HepG2 (cell line): Measurements from ENCODE around the gene MORN1. TPM values are rescaled to one million over a fixed set of nuclear protein-coding genes. Genes with fewer than 3 reads are reported as not detected.

Source experiments
- ATAC-seq: fragments of 200-7000 bp; cut with Tn5 transposase; 3 replicates; pipeline ENCODE4 v1.9.1; 2020; ENCODE audit warnings: mild to moderate bottlenecking, moderate library complexity
- BruUV-seq: library from RNA; stranded (reverse); fragments of 400-500 nt; replicated peaks from 2 replicates; lab custom pipeline; 2021; lab: Mats Ljungman, UMichigan
- CTCF ChIA-PET: fragments of 300-600 bp; formaldehyde crosslinking; extraction: SDS; loops from one replicate; lab custom pipeline; 2021; ENCODE audit warnings: low total read pairs, inconsistent platforms, low intra/inter-chr PET ratio; lab: Yijun Ruan, JAX
- POLR2A ChIA-PET: fragments of 350-600 bp; sonication (Branson Sonifier 250); formaldehyde crosslinking; loops from one replicate; lab custom pipeline; 2020; ENCODE audit warnings: antibody characterized with exemption, inconsistent platforms; lab: Yijun Ruan, JAX
- DNase-seq: peaks from one replicate; pipeline ENCODE4 v3.0.0-alpha.2; 2015; ENCODE audit warnings: low spot score
- FAIRE-seq: peaks from 3 replicates; lab custom pipeline; 2011; peaks lifted over from hg19 to GRCh38; lab: Jason Lieb, UNC
- H2AFZ ChIP-seq: one replicate; pipeline ENCODE4 v1.6.1; 2011; ENCODE audit warnings: low read length, inconsistent platforms
- H3K27ac ChIP-seq: fragments of 300-600 bp; 3 replicates; pipeline ENCODE4 v1.8.0; 2011; ENCODE audit warnings: mixed run types, mild to moderate bottlenecking, mixed read lengths, low read length, inconsistent platforms; ENCODE audit not compliant: insufficient read depth; ENCODE audit errors: extremely low read length
- H3K27me3 ChIP-seq, 2 experiments: fragments of 200-600 bp in 1 of 2; 2 replicates in 1 of 2; 3 replicates in 1 of 2; pipeline versions ENCODE4 v1.6.0 to v1.8.0; 2011; ENCODE audit warnings: low read length in 2 of 2, mild to moderate bottlenecking in 2 of 2, moderate library complexity in 2 of 2, inconsistent platforms in 1 of 2; ENCODE audit not compliant: insufficient read depth in 2 of 2, control insufficient read depth in 1 of 2
- H3K36me3 ChIP-seq, 2 experiments: fragments of 200-600 bp in 1 of 2; replicated peaks in 1 of 2; 2 replicates in 1 of 2; 3 replicates in 1 of 2; pipeline versions ENCODE4 v1.5.1 to v1.8.0; 2011; ENCODE audit warnings: low read length in 2 of 2, inconsistent platforms in 1 of 2; ENCODE audit not compliant: insufficient read depth in 2 of 2, control insufficient read depth in 1 of 2
- H3K4me1 ChIP-seq: 2 replicates; pipeline ENCODE4 v1.5.1; 2012; ENCODE audit warnings: low read length, inconsistent platforms; ENCODE audit not compliant: insufficient read depth
- H3K4me2 ChIP-seq: 2 replicates; pipeline ENCODE4 v1.6.0; 2011; ENCODE audit warnings: low read depth, low read length, inconsistent platforms
- H3K4me3 ChIP-seq, 3 experiments: fragments of 200-600 bp in 1 of 3; sonication (generic), shearing (Covaris generic) in 1 of 3; replicated peaks in 1 of 3; 2 replicates each; pipeline ENCODE4 v1.5.1; 2011 to 2016; ENCODE audit warnings: low read length in 3 of 3, inconsistent platforms in 2 of 3, low read depth in 2 of 3, mild to moderate bottlenecking in 2 of 3, control low read depth in 1 of 3, mixed read lengths in 1 of 3; ENCODE audit not compliant: insufficient read depth in 1 of 3
- H3K79me2 ChIP-seq: one replicate; pipeline ENCODE4 v1.6.1; 2011; ENCODE audit warnings: low read length, inconsistent platforms; ENCODE audit not compliant: insufficient read depth
- H3K9ac ChIP-seq: 2 replicates; pipeline ENCODE4 v1.6.0; 2011; ENCODE audit warnings: mild to moderate bottlenecking, low read depth, low read length, inconsistent platforms; ENCODE audit not compliant: insufficient read depth
- H3K9me3 ChIP-seq: 2 replicates; pipeline ENCODE4 v1.5.1; 2012; ENCODE audit warnings: mild to moderate bottlenecking, low read length
- H4K20me1 ChIP-seq: 2 replicates; pipeline ENCODE4 v1.6.0; 2011; ENCODE audit warnings: inconsistent platforms, mild to moderate bottlenecking, low read length, moderate library complexity; ENCODE audit not compliant: insufficient read depth
- CHCHD3 ChIP-seq: sonication (generic); formaldehyde crosslinking; IDR thresholded peaks from 2 replicates; pipeline ENCODE4 v1.8.0; 2022; ENCODE audit warnings: mild to moderate bottlenecking, missing genetic modification reagents, moderate library complexity
- HOMEZ ChIP-seq: IDR thresholded peaks from 2 replicates; pipeline ENCODE4 v1.6.1; 2016; ENCODE audit warnings: low read depth
- LCORL ChIP-seq, 2 experiments: fragments of 450-650 bp in 1 of 2; sonication (generic) in 1 of 2; formaldehyde crosslinking in 1 of 2; IDR thresholded peaks; 2 replicates each; pipeline versions ENCODE4 v1.5.0 to v1.6.1; 2017 to 2020; ENCODE audit warnings: antibody characterized with exemption in 1 of 2, missing genetic modification reagents in 1 of 2
- RFXAP ChIP-seq: sonication (generic); formaldehyde crosslinking; IDR thresholded peaks from 2 replicates; pipeline ENCODE4 v1.4.0; 2020; ENCODE audit warnings: missing genetic modification reagents, borderline replicate concordance
- TAF15 ChIP-seq: fragments of 200-400 bp; formaldehyde crosslinking; IDR thresholded peaks from one replicate; pipeline ENCODE4 v1.6.1; 2018; ENCODE audit warnings: mild to moderate bottlenecking, low read depth, low read length; ENCODE audit not compliant: poor library complexity, severe bottlenecking
- TCF12 ChIP-seq, 2 experiments: fragments of 450-650 bp in 1 of 2; sonication (generic) in 1 of 2; formaldehyde crosslinking in 1 of 2; IDR thresholded peaks; 2 replicates each; pipeline versions ENCODE4 v1.6.1 to v1.8.0; 2017 to 2022; ENCODE audit warnings: antibody characterized with exemption in 1 of 2, mild to moderate bottlenecking in 1 of 2, missing genetic modification reagents in 1 of 2, moderate library complexity in 1 of 2
- TEAD3 ChIP-seq: optimal IDR thresholded peaks from 2 replicates; pipeline ENCODE3; 2016; ENCODE audit warnings: borderline replicate concordance
- ZC3H4 ChIP-seq: sonication (generic); formaldehyde crosslinking; IDR thresholded peaks from 2 replicates; pipeline ENCODE4 v1.4.0; 2020; ENCODE audit warnings: missing genetic modification reagents, borderline replicate concordance
- ZNF530 ChIP-seq: sonication (generic); formaldehyde crosslinking; IDR thresholded peaks from 2 replicates; pipeline ENCODE4 v1.5.0; 2020; ENCODE audit warnings: low read depth, mild to moderate bottlenecking, missing genetic modification reagents
- ZNF570 ChIP-seq: sonication (generic); formaldehyde crosslinking; IDR thresholded peaks from 2 replicates; pipeline ENCODE4 v1.4.0; 2020; ENCODE audit warnings: mild to moderate bottlenecking, missing genetic modification reagents, borderline replicate concordance
- ZNF672 ChIP-seq: sonication (generic); formaldehyde crosslinking; IDR thresholded peaks from 2 replicates; pipeline ENCODE4 v1.8.1; 2022; ENCODE audit warnings: missing genetic modification reagents
- WGBS: methylation state at CpG from one replicate; pipeline ENCODE4 v1.1.6; 2017; ENCODE audit warnings: low lambda C conversion rate; 5-methylcytosine and 5-hydroxymethylcytosine counted together
- in situ Hi-C: cut with HindIII; loops from 2 replicates; pipeline ENCODE4 v1.10.0; 2017; ENCODE audit warnings: low pct_unique_long_range_greater_than_20kb; ENCODE audit not compliant: extremely low pct_ligation_motif_present
- intact Hi-C: fragments of 100-400 bp; cut with micrococcal nuclease; formaldehyde crosslinking; loops from one replicate; pipeline ENCODE4 v1.10.0; 2022; ENCODE audit not compliant: unreplicated experiment
- polyA plus RNA-seq, 8 experiments: library from polyadenylated mRNA; depleted of rRNA in 3 of 8; stranded (reverse) in 7 of 8; unstranded in 1 of 8; fragments of >200 nt; fragmentation: Illumina TruSeq in 4 of 8; extraction: Trizol in 4 of 8; gene quantifications; 2 replicates each; pipeline versions ENCODE4 v1.2.1 to v1.2.3, GENCODE V29; 2011 to 2016; ENCODE audit warnings: low read depth in 4 of 8, missing spikeins in 1 of 8, mixed read lengths in 1 of 8; ENCODE audit not compliant: insufficient read depth in 1 of 8
- total RNA-seq, 5 experiments: library from RNA; depleted of rRNA; stranded (reverse); fragments of >200 nt; fragmentation: Illumina TruSeq; extraction: Trizol; gene quantifications; 2 replicates each; pipeline ENCODE4 v1.2.3, GENCODE V29; 2016; ENCODE audit warnings: low read depth in 1 of 5
- TF ChIP-seq, protein P1 (sequence below): IDR thresholded peaks from 2 replicates; pipeline ENCODE4 v1.6.1; 2016; ENCODE audit warnings: low read depth, missing genetic modification reagents, missing compliant biosample characterization
- TF ChIP-seq, protein P2 (sequence below): IDR thresholded peaks from 2 replicates; pipeline ENCODE4 v1.6.1; 2012; ENCODE audit warnings: low read length, improper control_type of control experiment

MORN1 gene
- total and polyA plus RNA-seq, 2 of the 13 experiments (the other 11 are each of a cell fraction or from before 2014, with no cell fraction given), result 3.1 to 6.5 TPM

DNA sequence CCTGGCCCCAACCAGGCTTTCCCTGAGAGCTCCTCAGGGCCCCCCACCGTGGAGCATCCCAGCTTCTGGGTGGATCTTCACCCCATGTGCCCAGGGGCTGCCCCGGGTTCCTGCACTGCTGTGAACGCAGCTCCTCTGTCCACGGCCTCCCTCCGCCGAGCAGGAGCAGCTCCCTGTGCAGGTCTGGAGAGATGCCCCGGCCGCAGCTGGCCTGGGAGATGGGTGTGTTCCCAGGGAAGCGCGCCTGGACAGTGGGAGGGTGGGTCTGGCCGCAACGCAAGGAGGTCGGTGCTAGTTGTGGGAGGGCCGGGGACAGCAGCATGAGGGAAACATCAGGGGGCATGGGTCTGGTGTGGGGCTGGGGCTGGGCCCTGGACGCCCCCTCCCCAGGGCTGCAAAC lies 71.3 kb downstream of the MORN1 start (continued):
- TF ChIP-seq, protein P1, sequence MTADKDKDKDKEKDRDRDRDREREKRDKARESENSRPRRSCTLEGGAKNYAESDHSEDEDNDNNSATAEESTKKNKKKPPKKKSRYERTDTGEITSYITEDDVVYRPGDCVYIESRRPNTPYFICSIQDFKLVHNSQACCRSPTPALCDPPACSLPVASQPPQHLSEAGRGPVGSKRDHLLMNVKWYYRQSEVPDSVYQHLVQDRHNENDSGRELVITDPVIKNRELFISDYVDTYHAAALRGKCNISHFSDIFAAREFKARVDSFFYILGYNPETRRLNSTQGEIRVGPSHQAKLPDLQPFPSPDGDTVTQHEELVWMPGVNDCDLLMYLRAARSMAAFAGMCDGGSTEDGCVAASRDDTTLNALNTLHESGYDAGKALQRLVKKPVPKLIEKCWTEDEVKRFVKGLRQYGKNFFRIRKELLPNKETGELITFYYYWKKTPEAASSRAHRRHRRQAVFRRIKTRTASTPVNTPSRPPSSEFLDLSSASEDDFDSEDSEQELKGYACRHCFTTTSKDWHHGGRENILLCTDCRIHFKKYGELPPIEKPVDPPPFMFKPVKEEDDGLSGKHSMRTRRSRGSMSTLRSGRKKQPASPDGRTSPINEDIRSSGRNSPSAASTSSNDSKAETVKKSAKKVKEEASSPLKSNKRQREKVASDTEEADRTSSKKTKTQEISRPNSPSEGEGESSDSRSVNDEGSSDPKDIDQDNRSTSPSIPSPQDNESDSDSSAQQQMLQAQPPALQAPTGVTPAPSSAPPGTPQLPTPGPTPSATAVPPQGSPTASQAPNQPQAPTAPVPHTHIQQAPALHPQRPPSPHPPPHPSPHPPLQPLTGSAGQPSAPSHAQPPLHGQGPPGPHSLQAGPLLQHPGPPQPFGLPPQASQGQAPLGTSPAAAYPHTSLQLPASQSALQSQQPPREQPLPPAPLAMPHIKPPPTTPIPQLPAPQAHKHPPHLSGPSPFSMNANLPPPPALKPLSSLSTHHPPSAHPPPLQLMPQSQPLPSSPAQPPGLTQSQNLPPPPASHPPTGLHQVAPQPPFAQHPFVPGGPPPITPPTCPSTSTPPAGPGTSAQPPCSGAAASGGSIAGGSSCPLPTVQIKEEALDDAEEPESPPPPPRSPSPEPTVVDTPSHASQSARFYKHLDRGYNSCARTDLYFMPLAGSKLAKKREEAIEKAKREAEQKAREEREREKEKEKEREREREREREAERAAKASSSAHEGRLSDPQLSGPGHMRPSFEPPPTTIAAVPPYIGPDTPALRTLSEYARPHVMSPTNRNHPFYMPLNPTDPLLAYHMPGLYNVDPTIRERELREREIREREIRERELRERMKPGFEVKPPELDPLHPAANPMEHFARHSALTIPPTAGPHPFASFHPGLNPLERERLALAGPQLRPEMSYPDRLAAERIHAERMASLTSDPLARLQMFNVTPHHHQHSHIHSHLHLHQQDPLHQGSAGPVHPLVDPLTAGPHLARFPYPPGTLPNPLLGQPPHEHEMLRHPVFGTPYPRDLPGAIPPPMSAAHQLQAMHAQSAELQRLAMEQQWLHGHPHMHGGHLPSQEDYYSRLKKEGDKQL, result no peak

GRCh38 chr1:2319291-2319690 lies 72.1 kb downstream of the MORN1 start:
- H3K27me3 ChIP-seq, result peaks cover 19 to 64% of the 10 kb centered on the region in 2 experiments
- POLR2A ChIA-PET, result no interaction called here
- in situ Hi-C loops (no loop called here), intact Hi-C loops (no loop called here)
- CTCF ChIA-PET, result no interaction called here
- H4K20me1 ChIP-seq, result no peaks in the 10 kb centered on the region
- H3K4me3 ChIP-seq, result no peak overlapping the region
- no peak overlapping the region for H3K27ac ChIP-seq
- no peak overlapping the region for H2AFZ ChIP-seq
- no peak for DNase-seq
- peaks cover 48% of the 10 kb centered on the region for H3K4me1 ChIP-seq
- FAIRE-seq, result no peak
- H3K4me2 ChIP-seq, result no peak overlapping the region
- H3K9ac ChIP-seq, result no peak overlapping the region
- ATAC-seq, result no peak
- BruUV-seq, result no TSS peak
- H3K36me3 ChIP-seq, result no peaks in the 10 kb centered on the region
- H3K79me2 ChIP-seq, result no peaks in the 10 kb centered on the region
- 87% methylated on average over 8 of the region's 21 CpGs for WGBS
- no peaks in the 10 kb centered on the region for H3K9me3 ChIP-seq
- TF ChIP-seq ZNF672, result no peak
- no peak for TF ChIP-seq RFXAP (CRISPR knock-in tag)
- TF ChIP-seq CHCHD3 (CRISPR knock-in tag), result no peak
- TF ChIP-seq, protein P2, sequence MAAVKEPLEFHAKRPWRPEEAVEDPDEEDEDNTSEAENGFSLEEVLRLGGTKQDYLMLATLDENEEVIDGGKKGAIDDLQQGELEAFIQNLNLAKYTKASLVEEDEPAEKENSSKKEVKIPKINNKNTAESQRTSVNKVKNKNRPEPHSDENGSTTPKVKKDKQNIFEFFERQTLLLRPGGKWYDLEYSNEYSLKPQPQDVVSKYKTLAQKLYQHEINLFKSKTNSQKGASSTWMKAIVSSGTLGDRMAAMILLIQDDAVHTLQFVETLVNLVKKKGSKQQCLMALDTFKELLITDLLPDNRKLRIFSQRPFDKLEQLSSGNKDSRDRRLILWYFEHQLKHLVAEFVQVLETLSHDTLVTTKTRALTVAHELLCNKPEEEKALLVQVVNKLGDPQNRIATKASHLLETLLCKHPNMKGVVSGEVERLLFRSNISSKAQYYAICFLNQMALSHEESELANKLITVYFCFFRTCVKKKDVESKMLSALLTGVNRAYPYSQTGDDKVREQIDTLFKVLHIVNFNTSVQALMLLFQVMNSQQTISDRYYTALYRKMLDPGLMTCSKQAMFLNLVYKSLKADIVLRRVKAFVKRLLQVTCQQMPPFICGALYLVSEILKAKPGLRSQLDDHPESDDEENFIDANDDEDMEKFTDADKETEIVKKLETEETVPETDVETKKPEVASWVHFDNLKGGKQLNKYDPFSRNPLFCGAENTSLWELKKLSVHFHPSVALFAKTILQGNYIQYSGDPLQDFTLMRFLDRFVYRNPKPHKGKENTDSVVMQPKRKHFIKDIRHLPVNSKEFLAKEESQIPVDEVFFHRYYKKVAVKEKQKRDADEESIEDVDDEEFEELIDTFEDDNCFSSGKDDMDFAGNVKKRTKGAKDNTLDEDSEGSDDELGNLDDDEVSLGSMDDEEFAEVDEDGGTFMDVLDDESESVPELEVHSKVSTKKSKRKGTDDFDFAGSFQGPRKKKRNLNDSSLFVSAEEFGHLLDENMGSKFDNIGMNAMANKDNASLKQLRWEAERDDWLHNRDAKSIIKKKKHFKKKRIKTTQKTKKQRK, result no peak
- TF ChIP-seq TEAD3 (CRISPR knock-in tag), result no peak
- TF ChIP-seq TAF15, result no peak
- TF ChIP-seq ZNF530 (CRISPR knock-in tag), result no peak
- no peak for TF ChIP-seq TCF12 (IDR thresholded peaks at IDR 0.05)
- TF ChIP-seq TCF12 (CRISPR knock-in tag; IDR thresholded peaks at IDR 0.05), result no peak
- no peak for TF ChIP-seq LCORL (IDR thresholded peaks at IDR 0.05)
- no peak for TF ChIP-seq LCORL (CRISPR knock-in tag; IDR thresholded peaks at IDR 0.05)
- no peak for TF ChIP-seq HOMEZ (CRISPR knock-in tag)
- TF ChIP-seq ZNF570 (CRISPR knock-in tag), result no peak
- TF ChIP-seq ZC3H4, result no peak
